HPDE6-E6E7 (cell line): ENCODE data around the gene TXNRD2.
A peak's percentile ranks its signal among the peaks of the same experiment; 100 is the strongest.

Experiments
- DNase-seq: peaks from one replicate; pipeline ENCODE4 v3.0.0; 2011; ENCODE audit warnings: missing footprints; ENCODE audit errors: extremely low spot score

Gene TXNRD2

GRCh38 chr22:19980766-19981165, 39.1 kb upstream of the TXNRD2 start:
- DNase-seq, result no peak

DNA sequence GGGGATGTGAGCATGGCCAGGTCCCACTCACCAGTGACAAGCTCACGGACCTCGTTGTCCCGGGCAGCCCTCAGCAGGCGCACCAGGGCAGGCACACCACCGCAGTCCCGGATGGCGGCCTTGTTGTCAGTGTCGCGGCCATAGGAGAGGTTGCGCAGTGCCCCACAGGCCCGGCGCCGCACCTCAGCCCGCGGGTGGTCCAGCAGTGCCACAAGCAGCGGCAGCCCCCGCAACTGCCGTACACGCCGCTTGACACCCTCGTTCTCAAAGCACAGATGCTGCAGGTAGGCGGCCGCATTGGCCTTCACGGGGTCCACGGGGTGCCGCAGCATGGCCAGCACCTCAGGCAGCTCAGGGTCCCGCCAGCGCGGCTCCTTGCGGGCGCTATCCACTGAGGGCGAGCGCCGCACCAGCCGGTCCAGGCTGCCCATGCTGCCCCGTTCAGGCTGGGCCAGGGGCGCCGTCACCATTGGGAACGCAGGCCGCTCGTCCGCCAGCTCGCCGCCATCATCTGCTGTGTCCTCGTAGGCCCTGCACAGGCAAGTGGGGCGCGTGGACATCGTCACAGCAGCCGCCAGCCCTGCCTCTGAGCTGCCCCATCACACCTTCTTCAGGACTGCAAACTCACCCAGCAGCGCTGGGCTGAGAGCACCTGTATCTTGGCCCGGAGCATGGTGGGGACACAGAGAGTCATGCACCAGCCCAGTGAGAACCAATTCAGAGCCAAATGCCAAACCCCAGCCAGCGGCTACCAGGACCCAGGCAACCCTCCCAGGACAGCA, 38.3 kb upstream of the TXNRD2 start:
- DNase-seq, result no peak

DNA sequence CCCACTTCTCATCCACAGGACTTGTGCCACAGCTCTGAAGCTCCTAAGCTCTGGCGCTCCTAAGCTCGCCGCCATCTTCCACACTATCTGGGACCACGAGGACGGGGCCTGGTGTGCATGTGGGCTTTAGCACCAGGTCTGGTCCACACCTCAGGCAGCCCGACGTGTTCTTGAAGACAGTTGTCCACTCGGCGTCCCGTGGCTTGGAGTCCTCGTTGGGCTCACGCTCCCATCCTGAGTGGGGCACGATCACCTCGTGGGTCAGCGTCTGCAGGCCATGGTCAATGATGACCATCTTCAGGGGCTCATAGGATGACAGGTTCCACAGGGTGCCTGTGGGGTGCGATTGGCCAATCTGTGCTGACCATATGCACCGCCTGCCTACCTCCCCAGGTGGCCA, 37.1 kb upstream of the TXNRD2 start:
- no peak for DNase-seq

DNA sequence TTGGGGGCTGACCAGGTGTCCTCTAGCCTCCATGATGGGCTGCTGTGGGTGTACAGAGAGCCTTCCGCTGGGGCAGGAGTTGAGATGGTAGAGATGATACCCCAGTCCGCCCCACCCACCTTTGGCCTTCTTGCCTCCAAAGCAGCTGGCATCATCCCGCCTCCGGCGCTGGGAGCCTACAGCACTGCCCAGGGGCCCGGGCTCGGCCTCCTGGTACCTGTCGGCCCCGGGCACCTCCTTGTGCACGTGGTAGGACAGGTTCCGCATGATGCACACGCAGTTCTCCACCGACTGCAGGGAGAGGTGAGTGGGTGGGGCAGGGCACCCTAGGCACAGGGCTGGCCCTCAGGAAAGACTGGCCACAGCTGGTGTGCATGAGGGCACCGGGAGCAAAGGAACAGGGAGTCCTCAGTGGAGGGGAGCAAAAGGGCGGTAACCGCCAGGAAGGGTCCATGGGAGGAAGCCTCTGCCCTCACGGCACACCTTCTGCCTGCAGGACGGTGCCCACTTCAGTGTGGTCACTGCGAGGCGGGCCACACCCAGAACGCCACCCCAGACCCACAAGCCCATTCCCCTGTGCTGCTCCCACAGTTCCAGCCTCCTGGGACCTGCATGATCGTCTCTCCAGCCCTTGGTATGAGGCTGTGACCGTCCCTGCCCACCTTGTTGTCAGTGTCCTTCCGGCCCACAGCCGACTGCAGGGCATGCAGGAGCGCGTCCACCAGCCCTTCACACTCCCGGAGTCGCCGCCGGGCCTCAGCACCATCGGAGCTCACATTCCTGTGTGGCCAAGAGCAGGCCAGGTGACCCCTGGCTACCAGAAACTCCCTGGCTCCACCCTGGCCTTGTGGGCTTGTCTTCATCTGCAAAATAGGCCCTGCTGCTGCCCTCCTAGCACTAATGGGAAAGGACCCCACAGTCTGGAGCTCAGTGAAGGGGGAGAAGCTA, 36.0 kb upstream of the TXNRD2 start:
- no peak for DNase-seq

DNA sequence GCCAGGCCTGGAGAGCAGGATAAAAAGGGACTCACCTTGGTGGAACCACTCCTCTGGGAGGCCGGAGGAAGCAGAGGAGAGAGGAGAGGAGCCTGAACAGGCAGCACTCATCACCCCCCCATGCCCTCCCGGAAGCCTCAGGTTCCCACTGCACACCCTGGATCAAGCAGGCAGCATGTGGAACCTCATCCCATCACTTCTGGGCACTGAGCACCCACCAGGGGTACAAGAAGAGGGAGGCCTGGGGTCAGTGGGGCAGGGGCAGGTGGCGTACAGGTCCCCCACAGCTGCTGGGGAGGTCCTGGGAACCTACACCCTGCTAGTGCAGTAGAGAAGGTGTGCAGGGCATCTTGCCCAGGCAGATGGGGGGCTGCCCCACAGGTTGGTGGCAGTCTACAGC, 35.1 kb upstream of the TXNRD2 start:
- no peak for DNase-seq

DNA sequence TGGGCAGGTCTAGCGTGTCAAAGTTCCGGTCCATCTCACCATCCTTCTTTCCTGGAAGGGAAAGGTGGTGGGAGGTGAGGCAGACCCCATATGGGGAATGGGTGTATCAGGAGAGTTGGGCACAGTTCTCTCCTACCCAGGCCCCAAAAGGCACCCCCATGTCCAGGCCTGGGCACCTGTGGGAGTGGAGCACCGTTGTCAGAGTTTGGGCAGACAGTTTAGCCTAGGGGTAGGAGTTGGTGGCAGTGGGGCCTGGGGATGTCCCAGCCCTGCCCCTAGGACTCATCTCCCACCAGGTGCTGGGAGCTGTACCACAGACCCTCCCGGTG, 34.1 kb upstream of the TXNRD2 start:
- DNase-seq, result no peak

GRCh38 chr22:19974935-19975706, 33.5 kb upstream of the TXNRD2 start:
- DNase-seq, result peak; percentile 73

- DNase-seq, result no peak
Observed at GRCh38 chr22:19974268-19974861, 32.7 kb upstream of the TXNRD2 start.

GRCh38 chr22:19973551-19974267, 32.1 kb upstream of the TXNRD2 start:
- DNase-seq, result no peak

- no peak for DNase-seq
Observed at GRCh38 chr22:19972652-19973550, 31.3 kb upstream of the TXNRD2 start.

GRCh38 chr22:19972251-19972650, 30.6 kb upstream of the TXNRD2 start:
- DNase-seq, result no peak

- no peak for DNase-seq
Observed at GRCh38 chr22:19971276-19972124, 29.9 kb upstream of the TXNRD2 start.

- DNase-seq, result peak; percentile 52
Observed at GRCh38 chr22:19970479-19971275, 29.1 kb upstream of the TXNRD2 start.

- no peak for DNase-seq
Observed at GRCh38 chr22:19970031-19970478, 28.4 kb upstream of the TXNRD2 start.

GRCh38 chr22:19969141-19969928, 27.7 kb upstream of the TXNRD2 start:
- DNase-seq, result no peak

DNA sequence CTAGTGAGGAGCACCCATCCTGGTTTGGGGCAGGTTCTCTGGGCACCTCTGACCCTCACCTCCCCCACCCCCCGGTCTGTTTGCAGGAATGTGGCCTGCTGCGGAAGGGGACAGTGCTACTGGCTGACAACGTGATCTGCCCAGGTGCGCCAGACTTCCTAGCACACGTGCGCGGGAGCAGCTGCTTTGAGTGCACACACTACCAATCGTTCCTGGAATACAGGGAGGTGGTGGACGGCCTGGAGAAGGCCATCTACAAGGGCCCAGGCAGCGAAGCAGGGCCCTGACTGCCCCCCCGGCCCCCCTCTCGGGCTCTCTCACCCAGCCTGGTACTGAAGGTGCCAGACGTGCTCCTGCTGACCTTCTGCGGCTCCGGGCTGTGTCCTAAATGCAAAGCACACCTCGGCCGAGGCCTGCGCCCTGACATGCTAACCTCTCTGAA, 26.9 kb upstream of the TXNRD2 start:
- no peak for DNase-seq

GRCh38 chr22:19967850-19968449, 26.3 kb upstream of the TXNRD2 start:
- DNase-seq, result no peak
